Measurements from ENCODE around the gene GASK1A. TPM values are rescaled to one million over a fixed set of nuclear protein-coding genes. Genes with fewer than 3 reads are reported as not detected.

The GASK1A gene
- total RNA-seq, 1 experiment from 2014 or later: 5.4 TPM

DNA sequence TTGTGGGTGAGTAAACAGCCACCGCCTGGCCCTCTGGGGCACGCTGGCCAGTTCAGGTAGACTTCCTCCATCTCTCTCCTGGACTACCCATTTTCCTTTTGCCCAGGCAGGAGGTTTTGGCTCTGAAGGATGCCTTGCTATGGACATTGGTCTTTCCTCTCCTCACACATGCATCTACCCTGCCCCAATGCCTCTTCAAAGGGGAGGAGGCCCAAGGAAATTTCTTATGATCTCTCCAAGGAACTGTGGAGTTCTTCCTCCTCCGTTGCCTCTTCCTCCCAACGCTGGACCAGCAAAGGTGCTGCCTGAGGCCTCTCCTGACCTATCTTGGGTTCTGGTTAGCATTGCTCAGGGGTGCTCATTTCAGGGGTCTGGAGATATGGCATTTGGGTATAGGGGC lies 93.2 kb downstream of the GASK1A start:
- H4K91ac ChIP-seq (ENCODE audit: insufficient read length, low read depth, low read length): no peak overlapping the region

More for the DNA sequence above, 93.2 kb downstream of the GASK1A start:
- 0 out of 5 replicates have a peak, but pooled peaks cover 0 to 4% of the 10 kb centered on the region in 2 experiments for H3K9me3 Mint-ChIP-seq
- no peak overlapping the region for H2BK20ac ChIP-seq (ENCODE audit: low read depth, low read length, poor library complexity, severe bottlenecking)
- DNase-seq: no peak
- no peak overlapping the region for H3K4me3 Mint-ChIP-seq
- H3K23me2 ChIP-seq (ENCODE audit: insufficient read length, low read depth, low read length, poor library complexity, severe bottlenecking): no peaks in the 10 kb centered on the region
- H2AK5ac ChIP-seq (ENCODE audit: insufficient read length, low read length): no peak overlapping the region
- H4K5ac ChIP-seq (ENCODE audit: insufficient read length, low read depth, low read length): no peak overlapping the region
- no CpG with 5 or more reads among the region's 4 CpGs for WGBS (ENCODE audit: extremely low coverage, insufficient read length, low lambda C conversion rate)
- no peaks in the 10 kb centered on the region for H3K9me3 ChIP-seq (ENCODE audit: control insufficient read depth, low read depth, low read length)
- H3K27me3 Mint-ChIP-seq (ENCODE audit: low read depth): peaks cover 1% of the 10 kb centered on the region
- H3K14ac ChIP-seq (ENCODE audit: insufficient read depth, low read length): no peak overlapping the region
- TF ChIP-seq, protein P1, sequence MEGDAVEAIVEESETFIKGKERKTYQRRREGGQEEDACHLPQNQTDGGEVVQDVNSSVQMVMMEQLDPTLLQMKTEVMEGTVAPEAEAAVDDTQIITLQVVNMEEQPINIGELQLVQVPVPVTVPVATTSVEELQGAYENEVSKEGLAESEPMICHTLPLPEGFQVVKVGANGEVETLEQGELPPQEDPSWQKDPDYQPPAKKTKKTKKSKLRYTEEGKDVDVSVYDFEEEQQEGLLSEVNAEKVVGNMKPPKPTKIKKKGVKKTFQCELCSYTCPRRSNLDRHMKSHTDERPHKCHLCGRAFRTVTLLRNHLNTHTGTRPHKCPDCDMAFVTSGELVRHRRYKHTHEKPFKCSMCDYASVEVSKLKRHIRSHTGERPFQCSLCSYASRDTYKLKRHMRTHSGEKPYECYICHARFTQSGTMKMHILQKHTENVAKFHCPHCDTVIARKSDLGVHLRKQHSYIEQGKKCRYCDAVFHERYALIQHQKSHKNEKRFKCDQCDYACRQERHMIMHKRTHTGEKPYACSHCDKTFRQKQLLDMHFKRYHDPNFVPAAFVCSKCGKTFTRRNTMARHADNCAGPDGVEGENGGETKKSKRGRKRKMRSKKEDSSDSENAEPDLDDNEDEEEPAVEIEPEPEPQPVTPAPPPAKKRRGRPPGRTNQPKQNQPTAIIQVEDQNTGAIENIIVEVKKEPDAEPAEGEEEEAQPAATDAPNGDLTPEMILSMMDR (conservative IDR thresholded peaks at IDR 0.05): no peak
- H3K4me1 Mint-ChIP-seq: no peaks in the 10 kb centered on the region
- no peak overlapping the region for H3K56ac ChIP-seq (ENCODE audit: insufficient read length, low read depth, low read length)
- no peak overlapping the region for H4K8ac ChIP-seq (replicated peaks; ENCODE audit: insufficient read length, low read depth, low read length)
- no peak overlapping the region for H3T11ph ChIP-seq (ENCODE audit: low read length)
- no peaks in the 10 kb centered on the region for H3K79me2 ChIP-seq (ENCODE audit: insufficient read depth, low read length)
- no peaks in the 10 kb centered on the region for H3K4me1 ChIP-seq (ENCODE audit: insufficient read depth, low read length)
- H3K27ac Mint-ChIP-seq: no peak overlapping the region
- H2BK12ac ChIP-seq (ENCODE audit: insufficient read length, low read depth, low read length): no peak overlapping the region
- no peak overlapping the region for H2BK5ac ChIP-seq (ENCODE audit: insufficient read length, low read length)
- H3K23ac ChIP-seq (ENCODE audit: insufficient read length, low read depth, low read length): no peak overlapping the region
- H4K20me1 ChIP-seq (ENCODE audit: control insufficient read depth, insufficient read depth, insufficient read length): no peaks in the 10 kb centered on the region
- no peaks in the 10 kb centered on the region for H3K27me3 ChIP-seq (ENCODE audit: insufficient read depth, low read length)
- H2AFZ ChIP-seq (ENCODE audit: low read length): no peak overlapping the region
- H2BK15ac ChIP-seq (ENCODE audit: low read depth, low read length): no peak overlapping the region
- H3K4me2 ChIP-seq (ENCODE audit: insufficient read depth, insufficient read length, low read length): no peak overlapping the region
- H3K18ac ChIP-seq (ENCODE audit: insufficient read length, low read depth, low read length): no peak overlapping the region
- H3K4ac ChIP-seq (ENCODE audit: low read depth, low read length): no peak overlapping the region
- no peak overlapping the region for H3K9ac ChIP-seq (ENCODE audit: extremely low read depth, insufficient read length, low read length)
- H2BK120ac ChIP-seq (ENCODE audit: low read depth, low read length, poor library complexity, severe bottlenecking): no peak overlapping the region
- peaks cover 0 to 4% (median 0%) of the 10 kb centered on the region in 3 experiments; a peak in 2 of 7 replicates for H3K36me3 Mint-ChIP-seq (ENCODE audit: insufficient read depth in 1 of 3, low read depth in 3 of 3)
- no peak overlapping the region for H3K27ac ChIP-seq (ENCODE audit: insufficient read length, low read depth, low read length)
- no peaks in the 10 kb centered on the region for H3K79me1 ChIP-seq (ENCODE audit: insufficient read depth, low read depth, low read length, poor library complexity, severe bottlenecking)

Measured in H9 (cell line).